HL-60 (cell line): ENCODE results near the gene NTRK2.

Experiments
- DNase-seq, 2 experiments: peaks; one replicate each; pipeline ENCODE4 v3.0.0-alpha.2; 2010 to 2020; ENCODE audit warnings: low read depth in 1 of 2, low spot score in 1 of 2
- H3K27ac ChIP-seq: fragments of 250-450 bp; sonication (Bioruptor Pico); replicated peaks from 2 replicates; pipeline ENCODE4 v1.5.1; 2020; ENCODE audit warnings: mild to moderate bottlenecking, moderate library complexity
- H3K27me3 ChIP-seq: fragments of 250-450 bp; sonication (Bioruptor Pico); 2 replicates; pipeline ENCODE4 v1.5.1; 2021; ENCODE audit warnings: mild to moderate bottlenecking, moderate library complexity; ENCODE audit not compliant: insufficient read depth, poor library complexity, severe bottlenecking
- H3K4me3 ChIP-seq: replicated peaks from 2 replicates; pipeline ENCODE4 v1.5.1; 2011; ENCODE audit warnings: mild to moderate bottlenecking, control low read depth, low read length; ENCODE audit not compliant: insufficient read depth
- CTCF ChIP-seq: IDR thresholded peaks from one replicate; pipeline ENCODE4 v1.5.1; 2011; ENCODE audit warnings: low read length, control low read depth, inconsistent platforms; ENCODE audit not compliant: insufficient read depth
- GABPA ChIP-seq: IDR thresholded peaks from 2 replicates; pipeline ENCODE4 v1.6.1; 2012; ENCODE audit warnings: low read depth
- POLR2AphosphoS5 ChIP-seq: IDR thresholded peaks from 2 replicates; pipeline ENCODE4 v1.6.1; 2012; ENCODE audit warnings: low read depth
- REST ChIP-seq: IDR thresholded peaks from 2 replicates; pipeline ENCODE4 v1.6.1; 2012; ENCODE audit warnings: low read depth; ENCODE audit not compliant: insufficient replicate concordance
- SPI1 ChIP-seq: IDR thresholded peaks from 2 replicates; pipeline ENCODE4 v1.6.1; 2012; ENCODE audit warnings: low read depth, mild to moderate bottlenecking, borderline replicate concordance

NTRK2 gene

GRCh38 chr9:84828046-84828445 lies 158.5 kb downstream of the NTRK2 start:
- TF ChIP-seq GABPA (no peak), SPI1 (no peak), REST (no peak), CTCF (no peak), POLR2AphosphoS5 (no peak)
- H3K27me3 ChIP-seq, result no peaks in the 10 kb centered on the region
- DNase-seq, result no peak

DNA sequence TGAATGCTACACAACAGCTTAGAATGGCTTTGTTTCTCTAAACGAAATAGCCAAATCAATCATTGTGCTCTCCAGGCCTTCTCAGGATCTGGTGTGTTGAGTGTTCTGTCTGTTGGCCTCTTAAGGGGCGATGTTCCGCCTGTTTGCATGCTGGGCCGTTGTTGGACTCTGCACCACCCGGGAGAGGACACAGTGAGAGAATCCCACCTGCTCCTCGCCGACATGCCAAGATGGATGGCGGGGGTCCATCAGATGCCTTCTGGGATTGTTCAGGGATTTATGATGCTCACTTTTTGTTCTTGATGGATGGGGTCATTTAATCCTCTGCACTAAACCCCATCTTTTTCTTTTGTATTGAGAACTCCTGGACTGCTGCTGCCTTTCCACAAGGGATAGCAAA lies 159.9 kb downstream of the NTRK2 start:
- Histone ChIP-seq H3K27me3 (no peaks in the 10 kb centered on the region), H3K4me3 (no peak overlapping the region), H3K27ac (no peak overlapping the region)
- DNase-seq, result no peak
- TF ChIP-seq SPI1, result no peak
- no peak for TF ChIP-seq POLR2AphosphoS5
- no peak for TF ChIP-seq GABPA
- TF ChIP-seq CTCF, result no peak
- no peak for TF ChIP-seq REST

More at GRCh38 chr9:84828046-84828445, 158.5 kb downstream of the NTRK2 start:
- Histone ChIP-seq H3K4me3 (no peak overlapping the region), H3K27ac (no peak overlapping the region)

GRCh38 chr9:84829997-84830696 lies 160.6 kb downstream of the NTRK2 start:
- TF ChIP-seq POLR2AphosphoS5, result no peak
- TF ChIP-seq GABPA, result no peak
- TF ChIP-seq CTCF, result no peak
- TF ChIP-seq SPI1, result no peak
- TF ChIP-seq REST, result no peak
- Histone ChIP-seq H3K4me3 (no peak overlapping the region), H3K27me3 (no peaks in the 10 kb centered on the region), H3K27ac (no peak overlapping the region)
- DNase-seq, result no peak
